GM23338 (cell line): ENCODE results near the gene SPPL2C. TPM values are rescaled to one million over a fixed set of nuclear protein-coding genes. Genes with fewer than 3 reads are reported as not detected.

Experiments
- ATAC-seq: fragments of 200-7000 bp; cut with Tn5 transposase; 3 replicates; pipeline ENCODE4 v1.9.1; 2020
- DNase-seq: peaks from one replicate; pipeline ENCODE4 v3.0.0-alpha.2; 2015; ENCODE audit warnings: low spot score
- H2AFZ ChIP-seq: fragments of 200-600 bp; sonication (generic); 2 replicates; pipeline ENCODE4 v1.8.0; 2016; ENCODE audit warnings: antibody characterized with exemption, mild to moderate bottlenecking, moderate library complexity
- H3F3A ChIP-seq: fragments of 200-600 bp; sonication (generic); replicated peaks from 2 replicates; pipeline ENCODE4 v1.8.0; 2017; ENCODE audit warnings: antibody characterized with exemption, mixed run types, low read depth
- H3K27ac ChIP-seq: fragments of 200-600 bp; sonication (generic); 2 replicates; pipeline ENCODE4 v1.6.1; 2016; ENCODE audit warnings: low read depth
- H3K27me3 ChIP-seq: fragments of 200-600 bp; sonication (generic); 2 replicates; pipeline ENCODE4 v1.8.0; 2016; ENCODE audit warnings: mild to moderate bottlenecking, mixed run types, moderate library complexity; ENCODE audit not compliant: insufficient read depth
- H3K36me3 ChIP-seq: fragments of 200-600 bp; sonication (generic); 2 replicates; pipeline ENCODE4 v1.8.0; 2016; ENCODE audit warnings: mild to moderate bottlenecking; ENCODE audit not compliant: insufficient read depth
- H3K4me1 ChIP-seq: fragments of 200-600 bp; sonication (generic); 2 replicates; pipeline ENCODE4 v1.8.0; 2016; ENCODE audit warnings: mild to moderate bottlenecking, moderate library complexity; ENCODE audit not compliant: insufficient read depth
- H3K4me2 ChIP-seq: fragments of 200-600 bp; sonication (generic); 2 replicates; pipeline ENCODE4 v1.7.1; 2017; ENCODE audit warnings: mixed run types
- H3K4me3 ChIP-seq: fragments of 200-600 bp; sonication (generic); 2 replicates; pipeline ENCODE4 v1.6.1; 2016; ENCODE audit warnings: mixed run types
- H3K79me2 ChIP-seq: fragments of 200-600 bp; sonication (generic); replicated peaks from 2 replicates; pipeline ENCODE4 v1.8.0; 2017; ENCODE audit warnings: mild to moderate bottlenecking; ENCODE audit not compliant: insufficient read depth
- H3K9me2 ChIP-seq: fragments of 200-600 bp; sonication (generic); 2 replicates; pipeline ENCODE4 v1.8.0; 2017; ENCODE audit not compliant: insufficient read depth
- H4K20me1 ChIP-seq: fragments of 200-600 bp; sonication (generic); replicated peaks from 2 replicates; pipeline ENCODE4 v1.8.0; 2017; ENCODE audit warnings: mild to moderate bottlenecking; ENCODE audit not compliant: insufficient read depth
- H3K27ac Mint-ChIP-seq: 2 replicates; pipeline ENCODE4 v1.8.0; 2020; ENCODE audit warnings: inconsistent platforms, mild to moderate bottlenecking, moderate library complexity, mixed read lengths
- H3K27me3 Mint-ChIP-seq: 3 replicates; pipeline ENCODE4 v1.8.0; 2022; ENCODE audit warnings: low read depth, mild to moderate bottlenecking, moderate library complexity, mixed read lengths, inconsistent platforms; ENCODE audit not compliant: insufficient read depth, poor library complexity
- H3K36me3 Mint-ChIP-seq: 3 replicates; pipeline ENCODE4 v1.8.0; 2021; ENCODE audit warnings: low read depth, mild to moderate bottlenecking, inconsistent platforms, moderate library complexity, mixed read lengths
- H3K4me1 Mint-ChIP-seq: 3 replicates; pipeline ENCODE4 v1.8.0; 2020; ENCODE audit warnings: mild to moderate bottlenecking, inconsistent platforms, mixed read lengths
- H3K4me3 Mint-ChIP-seq: 3 replicates; pipeline ENCODE4 v1.8.0; 2021; ENCODE audit warnings: moderate library complexity, mild to moderate bottlenecking, inconsistent platforms, mixed read lengths
- H3K9me3 Mint-ChIP-seq: 3 replicates; pipeline ENCODE4 v1.8.0; 2020; ENCODE audit warnings: moderate library complexity, mild to moderate bottlenecking, inconsistent platforms, mixed read lengths
- CREB1 ChIP-seq: fragments of 250-450 bp; sonication (Bioruptor Pico); IDR thresholded peaks from 2 replicates; pipeline ENCODE4 v1.5.0; 2020; ENCODE audit warnings: low read depth, mild to moderate bottlenecking, moderate library complexity
- CTCF ChIP-seq, 2 experiments: fragments of 200-600 bp in 1 of 2; sonication (generic) in 1 of 2; conservative IDR thresholded peaks; 2 replicates each; pipeline versions ENCODE4 v1.5.1 to v1.6.1; 2016 to 2017; ENCODE audit warnings: antibody characterized with exemption in 2 of 2, low read depth in 2 of 2, mild to moderate bottlenecking in 2 of 2, moderate library complexity in 1 of 2
- ETS1 ChIP-seq: IDR thresholded peaks from 2 replicates; pipeline ENCODE4 v1.6.1; 2016; ENCODE audit warnings: antibody characterized with exemption
- EZH2 ChIP-seq: fragments of 200-600 bp; sonication (generic); IDR thresholded peaks from one replicate; pipeline ENCODE4 v1.8.0; 2017; ENCODE audit warnings: antibody characterized with exemption, mild to moderate bottlenecking, low read depth; ENCODE audit not compliant: unreplicated experiment
- EZH2phosphoT487 ChIP-seq: fragments of 200-600 bp; sonication (generic); IDR thresholded peaks from one replicate; pipeline ENCODE4 v1.8.1; 2018; ENCODE audit warnings: antibody characterized with exemption; ENCODE audit not compliant: unreplicated experiment
- JUNB ChIP-seq: IDR thresholded peaks from one replicate; pipeline ENCODE4 v1.6.1; 2016; ENCODE audit warnings: antibody characterized with exemption; ENCODE audit not compliant: unreplicated experiment
- NANOG ChIP-seq: IDR thresholded peaks from 2 replicates; pipeline ENCODE4 v1.6.1; 2016; ENCODE audit warnings: antibody characterized with exemption, borderline replicate concordance
- POLR2AphosphoS5 ChIP-seq: IDR thresholded peaks from 2 replicates; pipeline ENCODE4 v1.6.1; 2016; ENCODE audit warnings: antibody characterized with exemption, low read depth
- STAT1 ChIP-seq: IDR thresholded peaks from one replicate; pipeline ENCODE4 v1.6.1; 2016; ENCODE audit warnings: antibody characterized with exemption; ENCODE audit not compliant: unreplicated experiment
- ZNF114 ChIP-seq: fragments of 250-450 bp; sonication (Bioruptor Pico); IDR thresholded peaks from 2 replicates; pipeline ENCODE4 v1.5.0; 2020; ENCODE audit warnings: mild to moderate bottlenecking, moderate library complexity
- ZNF331 ChIP-seq: fragments of 250-450 bp; sonication (Bioruptor Pico); IDR thresholded peaks from 2 replicates; pipeline ENCODE4 v1.5.0; 2020; ENCODE audit warnings: low read depth, mild to moderate bottlenecking, moderate library complexity
- polyA plus RNA-seq: library from polyadenylated mRNA; unstranded; fragments of >200 nt; fragmentation: Nextera tagmentation; extraction: Ambion mirVana; gene quantifications from 2 replicates; pipeline ENCODE4 v1.2.1, GENCODE V29; 2016
- total RNA-seq: library from RNA; depleted of rRNA; stranded (reverse); fragments of >200 nt; shearing (Covaris generic); gene quantifications from 2 replicates; pipeline ENCODE4 v1.2.3, GENCODE V29; 2014
- TF ChIP-seq, protein P1 (sequence below): fragments of 250-450 bp; sonication (Bioruptor Pico); IDR thresholded peaks from 2 replicates; pipeline ENCODE4 v1.5.0; 2020; ENCODE audit warnings: mild to moderate bottlenecking, moderate library complexity

The SPPL2C gene
- total and polyA plus RNA-seq, 2 experiments from 2014 or later, result 0.14 TPM; not detected in 1

DNA sequence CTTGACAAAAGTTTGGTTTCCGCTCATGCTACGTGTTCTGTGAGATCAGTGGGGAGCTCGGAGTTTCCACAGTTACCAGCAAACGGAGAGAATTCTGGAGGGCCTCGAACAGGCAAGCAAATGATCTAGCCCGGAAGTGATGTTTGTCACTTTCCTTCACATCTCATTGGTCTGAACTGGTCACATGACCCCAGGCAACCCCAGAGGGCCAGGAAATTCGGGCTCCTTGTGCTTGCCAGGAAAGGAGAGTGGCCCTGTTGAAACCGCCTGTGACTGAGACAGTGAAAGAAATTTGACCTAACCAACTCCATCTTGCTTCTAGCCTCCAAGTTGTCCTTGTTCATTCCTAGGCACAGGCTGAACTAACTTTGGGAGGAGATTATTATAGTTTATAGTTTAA is 23.0 kb downstream of the SPPL2C start:
- Mint-ChIP-seq H3K27ac (no peak overlapping the region), H3K9me3 (no peaks in the 10 kb centered on the region), H3K27me3 (peaks cover 2% of the 10 kb centered on the region), H3K36me3 (no peaks in the 10 kb centered on the region), H3K4me1 (peaks cover 35% of the 10 kb centered on the region), H3K4me3 (no peak overlapping the region)
- H3K4me3 ChIP-seq, result no peak overlapping the region
- no peaks in the 10 kb centered on the region for H3F3A ChIP-seq
- H3K4me1 ChIP-seq, result peaks cover 22% of the 10 kb centered on the region
- no peaks in the 10 kb centered on the region for H3K36me3 ChIP-seq
- H3K9me2 ChIP-seq, result 0 out of 2 replicates have a peak, but pooled peaks cover 6% of the 10 kb centered on the region
- H3K79me2 ChIP-seq, result no peaks in the 10 kb centered on the region
- no peak overlapping the region for H3K4me2 ChIP-seq
- no peak for ATAC-seq
- H4K20me1 ChIP-seq, result no peaks in the 10 kb centered on the region
- peak overlapping the region; percentile 2; the same call in 1 of the 2 replicates for H2AFZ ChIP-seq
- H3K27me3 ChIP-seq, result no peaks in the 10 kb centered on the region
- TF ChIP-seq ETS1 (no peak), STAT1 (no peak), NANOG (no peak), EZH2 (no peak), EZH2phosphoT487 (no peak), CREB1 (no peak), ZNF331 (no peak)
- peak; percentile 42 for DNase-seq
- no peak overlapping the region for H3K27ac ChIP-seq

- H3K36me3 ChIP-seq, result no peaks in the 10 kb centered on the region
- Mint-ChIP-seq H3K4me3 (no peak overlapping the region), H3K36me3 (no peaks in the 10 kb centered on the region), H3K4me1 (peaks cover 35% of the 10 kb centered on the region), H3K27me3 (peaks cover 2% of the 10 kb centered on the region), H3K27ac (no peak overlapping the region), H3K9me3 (no peaks in the 10 kb centered on the region)
- H3K27ac ChIP-seq, result no peak overlapping the region
- H3F3A ChIP-seq, result no peaks in the 10 kb centered on the region
- DNase-seq (no peak), ATAC-seq (no peak)
- no peak overlapping the region for H3K4me2 ChIP-seq
- H3K27me3 ChIP-seq, result no peaks in the 10 kb centered on the region
- H4K20me1 ChIP-seq, result no peaks in the 10 kb centered on the region
- H3K4me1 ChIP-seq, result peaks cover 22% of the 10 kb centered on the region
- H3K79me2 ChIP-seq, result no peaks in the 10 kb centered on the region
- H2AFZ ChIP-seq, result peak overlapping the region; percentile 56; the same call in 1 of the 2 replicates
- H3K9me2 ChIP-seq, result 0 out of 2 replicates have a peak, but pooled peaks cover 6% of the 10 kb centered on the region
- H3K4me3 ChIP-seq, result no peak overlapping the region
- TF ChIP-seq POLR2AphosphoS5 (no peak), ETS1 (no peak), CREB1 (no peak), EZH2phosphoT487 (no peak), STAT1 (no peak), EZH2 (no peak), NANOG (no peak), ZNF114 (CRISPR knock-in tag) (no peak), JUNB (no peak), CTCF (conservative IDR thresholded peaks at IDR 0.05; ENCODE audit: low read depth in 2 of 2) (no peak)
- TF ChIP-seq, protein P1, sequence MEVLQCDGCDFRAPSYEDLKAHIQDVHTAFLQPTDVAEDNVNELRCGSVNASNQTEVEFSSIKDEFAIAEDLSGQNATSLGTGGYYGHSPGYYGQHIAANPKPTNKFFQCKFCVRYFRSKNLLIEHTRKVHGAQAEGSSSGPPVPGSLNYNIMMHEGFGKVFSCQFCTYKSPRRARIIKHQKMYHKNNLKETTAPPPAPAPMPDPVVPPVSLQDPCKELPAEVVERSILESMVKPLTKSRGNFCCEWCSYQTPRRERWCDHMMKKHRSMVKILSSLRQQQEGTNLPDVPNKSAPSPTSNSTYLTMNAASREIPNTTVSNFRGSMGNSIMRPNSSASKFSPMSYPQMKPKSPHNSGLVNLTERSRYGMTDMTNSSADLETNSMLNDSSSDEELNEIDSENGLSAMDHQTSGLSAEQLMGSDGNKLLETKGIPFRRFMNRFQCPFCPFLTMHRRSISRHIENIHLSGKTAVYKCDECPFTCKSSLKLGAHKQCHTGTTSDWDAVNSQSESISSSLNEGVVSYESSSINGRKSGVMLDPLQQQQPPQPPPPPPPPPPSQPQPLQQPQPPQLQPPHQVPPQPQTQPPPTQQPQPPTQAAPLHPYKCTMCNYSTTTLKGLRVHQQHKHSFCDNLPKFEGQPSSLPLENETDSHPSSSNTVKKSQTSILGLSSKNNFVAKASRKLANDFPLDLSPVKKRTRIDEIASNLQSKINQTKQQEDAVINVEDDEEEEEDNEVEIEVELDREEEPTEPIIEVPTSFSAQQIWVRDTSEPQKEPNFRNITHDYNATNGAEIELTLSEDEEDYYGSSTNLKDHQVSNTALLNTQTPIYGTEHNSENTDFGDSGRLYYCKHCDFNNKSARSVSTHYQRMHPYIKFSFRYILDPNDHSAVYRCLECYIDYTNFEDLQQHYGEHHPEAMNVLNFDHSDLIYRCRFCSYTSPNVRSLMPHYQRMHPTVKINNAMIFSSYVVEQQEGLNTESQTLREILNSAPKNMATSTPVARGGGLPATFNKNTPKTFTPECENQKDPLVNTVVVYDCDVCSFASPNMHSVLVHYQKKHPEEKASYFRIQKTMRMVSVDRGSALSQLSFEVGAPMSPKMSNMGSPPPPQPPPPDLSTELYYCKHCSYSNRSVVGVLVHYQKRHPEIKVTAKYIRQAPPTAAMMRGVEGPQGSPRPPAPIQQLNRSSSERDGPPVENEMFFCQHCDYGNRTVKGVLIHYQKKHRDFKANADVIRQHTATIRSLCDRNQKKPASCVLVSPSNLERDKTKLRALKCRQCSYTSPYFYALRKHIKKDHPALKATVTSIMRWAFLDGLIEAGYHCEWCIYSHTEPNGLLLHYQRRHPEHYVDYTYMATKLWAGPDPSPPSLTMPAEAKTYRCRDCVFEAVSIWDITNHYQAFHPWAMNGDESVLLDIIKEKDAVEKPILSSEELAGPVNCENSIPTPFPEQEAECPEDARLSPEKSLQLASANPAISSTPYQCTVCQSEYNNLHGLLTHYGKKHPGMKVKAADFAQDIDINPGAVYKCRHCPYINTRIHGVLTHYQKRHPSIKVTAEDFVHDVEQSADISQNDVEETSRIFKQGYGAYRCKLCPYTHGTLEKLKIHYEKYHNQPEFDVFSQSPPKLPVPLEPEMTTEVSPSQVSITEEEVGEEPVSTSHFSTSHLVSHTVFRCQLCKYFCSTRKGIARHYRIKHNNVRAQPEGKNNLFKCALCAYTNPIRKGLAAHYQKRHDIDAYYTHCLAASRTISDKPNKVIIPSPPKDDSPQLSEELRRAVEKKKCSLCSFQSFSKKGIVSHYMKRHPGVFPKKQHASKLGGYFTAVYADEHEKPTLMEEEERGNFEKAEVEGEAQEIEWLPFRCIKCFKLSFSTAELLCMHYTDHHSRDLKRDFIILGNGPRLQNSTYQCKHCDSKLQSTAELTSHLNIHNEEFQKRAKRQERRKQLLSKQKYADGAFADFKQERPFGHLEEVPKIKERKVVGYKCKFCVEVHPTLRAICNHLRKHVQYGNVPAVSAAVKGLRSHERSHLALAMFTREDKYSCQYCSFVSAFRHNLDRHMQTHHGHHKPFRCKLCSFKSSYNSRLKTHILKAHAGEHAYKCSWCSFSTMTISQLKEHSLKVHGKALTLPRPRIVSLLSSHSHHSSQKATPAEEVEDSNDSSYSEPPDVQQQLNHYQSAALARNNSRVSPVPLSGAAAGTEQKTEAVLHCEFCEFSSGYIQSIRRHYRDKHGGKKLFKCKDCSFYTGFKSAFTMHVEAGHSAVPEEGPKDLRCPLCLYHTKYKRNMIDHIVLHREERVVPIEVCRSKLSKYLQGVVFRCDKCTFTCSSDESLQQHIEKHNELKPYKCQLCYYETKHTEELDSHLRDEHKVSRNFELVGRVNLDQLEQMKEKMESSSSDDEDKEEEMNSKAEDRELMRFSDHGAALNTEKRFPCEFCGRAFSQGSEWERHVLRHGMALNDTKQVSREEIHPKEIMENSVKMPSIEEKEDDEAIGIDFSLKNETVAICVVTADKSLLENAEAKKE (CRISPR knock-in tag), result no peak
Measured at GRCh38 chr17:45868276-45868675, 23.6 kb downstream of the SPPL2C start.
